Skeletal muscle tissue (tissue), 4 donors: ENCODE data around the gene ACVR1B. TPM values are rescaled to one million over a fixed set of nuclear protein-coding genes. Genes with fewer than 3 reads are reported as not detected.
A peak's percentile ranks its signal among the peaks of the same experiment; 100 is the strongest.

Experiments
- H3K27ac ChIP-seq: one replicate; pipeline ENCODE4 v1.7.0; 2013; ENCODE audit warnings: mild to moderate bottlenecking, low read depth, low read length, inconsistent platforms
- H3K27me3 ChIP-seq, 3 donors: one replicate each; pipeline ENCODE4 v1.7.0; 2013; ENCODE audit warnings: low read length in 3 of 3; ENCODE audit not compliant: control insufficient read depth in 3 of 3, insufficient read depth in 3 of 3
- H3K36me3 ChIP-seq, 3 donors: one replicate each; pipeline ENCODE4 v1.7.0; 2013; ENCODE audit warnings: low read length in 3 of 3; ENCODE audit not compliant: control insufficient read depth in 3 of 3, insufficient read depth in 3 of 3
- H3K4me1 ChIP-seq, 3 donors: one replicate each; pipeline ENCODE4 v1.7.0; 2013; ENCODE audit warnings: low read length in 3 of 3, mild to moderate bottlenecking in 3 of 3; ENCODE audit not compliant: control insufficient read depth in 3 of 3, insufficient read depth in 3 of 3
- H3K4me3 ChIP-seq, 3 donors: one replicate each; pipeline ENCODE4 v1.7.0; 2013; ENCODE audit warnings: low read length in 3 of 3
- H3K9ac ChIP-seq, 3 donors: one replicate each; pipeline ENCODE4 v1.7.0; 2013; ENCODE audit warnings: low read length in 3 of 3, mild to moderate bottlenecking in 3 of 3, moderate library complexity in 2 of 3, low read depth in 1 of 3
- H3K9me3 ChIP-seq, 3 donors: one replicate each; pipeline ENCODE4 v1.7.0; 2013; ENCODE audit warnings: low read length in 3 of 3; ENCODE audit not compliant: control insufficient read depth in 3 of 3
- total RNA-seq: library from RNA; depleted of rRNA; stranded (reverse); fragments of >200 nt; gene quantifications from one replicate; pipeline ENCODE4 v1.2.3, GENCODE V29; 2014
- donor health status: Osteomylitis.

ACVR1B gene
- total RNA-seq, 1 donor from 2014 or later, result 8.4 TPM

GRCh38 chr12:51910168-51910567, 41.3 kb upstream of the ACVR1B start:
- no peaks in the 10 kb centered on the region for H3K9me3 ChIP-seq
- H3K27ac ChIP-seq, result peak overlapping the region; percentile 20
- peak overlapping the region in 2 of 3 donors; percentile 20 to 45 for H3K9ac ChIP-seq
- H3K4me1 ChIP-seq, result peaks cover 63 to 72% (median 65%) of the 10 kb centered on the region in 3 donors
- peaks cover 6 to 27% (median 14%) of the 10 kb centered on the region in 3 donors for H3K27me3 ChIP-seq
- H3K4me3 ChIP-seq, result peak overlapping the region; percentile 12 to 54 (median 28)
- peaks cover 0 to 6% (median 0%) of the 10 kb centered on the region in 3 donors for H3K36me3 ChIP-seq

- H3K9me3 ChIP-seq, result no peaks in the 10 kb centered on the region
- H3K9ac ChIP-seq, result peak overlapping the region; percentile 14 to 54 (median 43)
- peak overlapping the region in 2 of 3 donors; percentile 28 to 54 for H3K4me3 ChIP-seq
- H3K27me3 ChIP-seq, result peaks cover 6 to 27% (median 14%) of the 10 kb centered on the region in 3 donors
- H3K36me3 ChIP-seq, result peaks cover 1 to 11% (median 3%) of the 10 kb centered on the region in 3 donors
- peaks cover 58 to 69% (median 62%) of the 10 kb centered on the region in 3 donors for H3K4me1 ChIP-seq
- H3K27ac ChIP-seq, result peak overlapping the region; percentile 20
Observed at GRCh38 chr12:51910691-51911090, 40.8 kb upstream of the ACVR1B start.

- Histone ChIP-seq H3K27me3 (peaks cover 6 to 23% (median 12%) of the 10 kb centered on the region in 3 donors), H3K4me3 (no peak overlapping the region), H3K9ac (peak overlapping the region in 1 of 3 donors; percentile 41), H3K9me3 (no peaks in the 10 kb centered on the region), H3K27ac (peak overlapping the region; percentile 20), H3K36me3 (peaks cover 6 to 12% (median 7%) of the 10 kb centered on the region in 3 donors), H3K4me1 (peaks cover 53 to 67% (median 58%) of the 10 kb centered on the region in 3 donors)
Observed at GRCh38 chr12:51911307-51911706, 40.2 kb upstream of the ACVR1B start.

DNA sequence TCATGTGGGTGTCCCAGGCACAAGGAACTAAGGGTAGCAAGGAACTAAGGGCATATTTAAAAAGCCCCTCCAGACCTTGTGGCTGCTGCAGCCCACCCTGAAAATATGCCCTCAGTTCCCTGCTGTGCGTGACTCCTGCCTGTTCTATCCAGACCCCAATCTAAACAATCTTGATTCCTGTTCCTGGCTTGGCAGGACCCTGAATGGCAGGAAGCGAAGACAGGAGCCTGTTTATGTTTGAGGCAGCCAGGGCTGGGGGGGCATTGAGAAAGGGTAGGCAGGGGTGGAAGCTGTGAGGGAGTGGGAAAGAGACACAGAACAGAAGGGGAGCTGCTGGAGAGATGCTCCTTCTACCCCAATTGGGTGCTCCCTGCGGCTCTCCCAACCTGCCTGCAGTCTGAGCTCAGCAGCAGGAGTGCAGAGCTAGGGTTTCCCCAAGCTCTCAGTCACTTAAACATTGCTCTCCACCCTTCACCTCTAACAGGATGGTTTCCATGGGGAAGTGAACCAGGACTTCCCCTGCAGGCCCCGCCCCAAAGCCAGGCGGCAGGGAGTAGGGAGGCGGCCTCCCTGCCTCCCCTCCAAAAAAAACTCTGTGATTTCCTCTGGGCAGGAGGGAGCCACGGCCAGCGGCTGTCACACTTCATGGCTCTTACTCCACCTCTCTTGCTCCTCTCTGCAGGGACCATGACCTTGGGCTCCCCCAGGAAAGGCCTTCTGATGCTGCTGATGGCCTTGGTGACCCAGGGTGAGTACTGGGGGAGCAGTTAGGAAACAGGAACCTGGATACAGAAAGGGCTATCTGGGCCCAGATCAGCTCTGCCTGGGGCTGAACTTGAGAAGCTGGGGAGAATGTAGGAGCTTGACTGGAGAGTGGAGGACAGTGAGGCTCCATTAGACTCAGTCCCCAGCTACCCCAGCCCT, 39.4 kb upstream of the ACVR1B start:
- H3K27ac ChIP-seq, result peak overlapping the region; percentile 40
- peaks cover 6 to 12% (median 7%) of the 10 kb centered on the region in 3 donors for H3K36me3 ChIP-seq
- H3K9me3 ChIP-seq, result no peaks in the 10 kb centered on the region
- peak overlapping the region in 1 of 3 donors; percentile 33 for H3K9ac ChIP-seq
- H3K27me3 ChIP-seq, result peaks cover 6 to 17% (median 8%) of the 10 kb centered on the region in 3 donors
- H3K4me1 ChIP-seq, result peaks cover 49 to 64% (median 54%) of the 10 kb centered on the region in 3 donors
- H3K4me3 ChIP-seq, result peak overlapping the region; percentile 12 to 45 (median 20)

DNA sequence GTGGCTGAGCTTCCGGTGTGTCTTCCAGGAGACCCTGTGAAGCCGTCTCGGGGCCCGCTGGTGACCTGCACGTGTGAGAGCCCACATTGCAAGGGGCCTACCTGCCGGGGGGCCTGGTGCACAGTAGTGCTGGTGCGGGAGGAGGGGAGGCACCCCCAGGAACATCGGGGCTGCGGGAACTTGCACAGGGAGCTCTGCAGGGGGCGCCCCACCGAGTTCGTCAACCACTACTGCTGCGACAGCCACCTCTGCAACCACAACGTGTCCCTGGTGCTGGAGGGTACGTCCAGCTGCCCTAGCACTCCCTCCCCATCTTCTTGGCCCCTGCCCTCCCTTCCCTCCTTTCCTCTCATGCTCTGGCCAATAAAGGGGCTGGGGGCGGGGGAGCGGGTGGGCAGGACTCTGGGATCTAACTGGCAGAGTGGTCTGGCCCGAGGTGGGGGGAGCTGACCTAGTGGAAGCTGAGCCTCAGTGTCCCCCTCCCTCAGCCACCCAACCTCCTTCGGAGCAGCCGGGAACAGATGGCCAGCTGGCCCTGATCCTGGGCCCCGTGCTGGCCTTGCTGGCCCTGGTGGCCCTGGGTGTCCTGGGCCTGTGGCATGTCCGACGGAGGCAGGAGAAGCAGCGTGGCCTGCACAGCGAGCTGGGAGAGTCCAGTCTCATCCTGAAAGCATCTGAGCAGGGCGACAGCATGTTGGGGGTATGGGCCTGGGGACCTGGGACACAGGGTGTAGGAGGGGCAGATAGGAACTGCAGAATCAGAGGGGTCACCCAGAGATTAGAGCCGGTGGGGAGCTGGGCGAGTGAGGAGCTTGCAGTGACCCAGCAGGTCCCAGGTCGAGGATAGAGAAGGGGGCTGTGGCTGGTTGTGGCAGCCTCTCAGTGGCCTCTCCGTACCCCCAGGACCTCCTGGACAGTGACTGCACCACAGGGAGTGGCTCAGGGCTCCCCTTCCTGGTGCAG, 38.1 kb upstream of the ACVR1B start:
- Histone ChIP-seq H3K4me3 (no peak overlapping the region), H3K9ac (peak overlapping the region in 1 of 3 donors; percentile 54), H3K36me3 (peaks cover 6 to 15% (median 10%) of the 10 kb centered on the region in 3 donors), H3K4me1 (peaks cover 48 to 75% (median 60%) of the 10 kb centered on the region in 3 donors), H3K27me3 (peaks cover 0 to 6% (median 0%) of the 10 kb centered on the region in 3 donors), H3K9me3 (no peaks in the 10 kb centered on the region), H3K27ac (no peak overlapping the region)

GRCh38 chr12:51914034-51914923, 37.2 kb upstream of the ACVR1B start:
- Histone ChIP-seq H3K9ac (peak overlapping the region in 1 of 3 donors; percentile 54), H3K4me1 (peaks cover 49 to 76% (median 69%) of the 10 kb centered on the region in 3 donors), H3K9me3 (no peaks in the 10 kb centered on the region), H3K27ac (no peak overlapping the region), H3K27me3 (no peaks in the 10 kb centered on the region), H3K4me3 (no peak overlapping the region), H3K36me3 (peaks cover 6 to 17% (median 10%) of the 10 kb centered on the region in 3 donors)

DNA sequence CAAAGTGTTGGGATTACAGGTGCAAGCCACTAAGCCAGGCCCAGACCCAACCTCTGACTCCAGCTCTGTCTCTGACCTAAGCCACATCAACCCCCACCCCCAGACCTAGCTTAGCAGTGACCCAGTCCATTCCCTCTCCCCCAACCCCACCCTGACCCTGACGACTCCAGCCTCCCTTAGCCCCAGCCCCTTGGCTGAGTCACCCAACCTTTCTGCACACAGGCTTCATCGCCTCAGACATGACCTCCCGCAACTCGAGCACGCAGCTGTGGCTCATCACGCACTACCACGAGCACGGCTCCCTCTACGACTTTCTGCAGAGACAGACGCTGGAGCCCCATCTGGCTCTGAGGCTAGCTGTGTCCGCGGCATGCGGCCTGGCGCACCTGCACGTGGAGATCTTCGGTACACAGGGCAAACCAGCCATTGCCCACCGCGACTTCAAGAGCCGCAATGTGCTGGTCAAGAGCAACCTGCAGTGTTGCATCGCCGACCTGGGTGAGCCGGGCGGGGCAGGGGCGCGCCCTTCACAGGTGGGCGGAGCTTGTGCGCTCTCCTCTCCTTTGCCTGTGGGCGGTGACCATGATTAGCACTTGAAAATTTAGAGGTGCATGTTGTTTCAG, 36.4 kb upstream of the ACVR1B start:
- Histone ChIP-seq H3K27me3 (no peaks in the 10 kb centered on the region), H3K27ac (no peak overlapping the region), H3K9ac (no peak overlapping the region), H3K4me3 (no peak overlapping the region), H3K4me1 (peaks cover 41 to 74% (median 67%) of the 10 kb centered on the region in 3 donors), H3K36me3 (peaks cover 6 to 19% (median 12%) of the 10 kb centered on the region in 3 donors), H3K9me3 (no peaks in the 10 kb centered on the region)

- H3K27ac ChIP-seq, result no peak overlapping the region
- no peaks in the 10 kb centered on the region for H3K9me3 ChIP-seq
- no peak overlapping the region for H3K4me3 ChIP-seq
- no peak overlapping the region for H3K9ac ChIP-seq
- H3K27me3 ChIP-seq, result no peaks in the 10 kb centered on the region
- H3K36me3 ChIP-seq, result peaks cover 6 to 19% (median 13%) of the 10 kb centered on the region in 3 donors
- peaks cover 34 to 72% (median 62%) of the 10 kb centered on the region in 3 donors for H3K4me1 ChIP-seq
Observed at GRCh38 chr12:51915951-51916350, 35.5 kb upstream of the ACVR1B start.
